GM23248 (cell line): ENCODE data around the gene IRF2BP2. TPM values are rescaled to one million over a fixed set of nuclear protein-coding genes. Genes with fewer than 3 reads are reported as not detected.
A peak's percentile ranks its signal among the peaks of the same experiment; 100 is the strongest.

Source experiments
- DNase-seq: peaks from one replicate; pipeline ENCODE4 v3.0.0-alpha.2; 2015
- H2AFZ ChIP-seq: fragments of 200-600 bp; sonication (generic); 2 replicates; pipeline ENCODE4 v1.6.1; 2016; ENCODE audit warnings: antibody characterized with exemption
- H3F3A ChIP-seq: fragments of 200-600 bp; sonication (generic); 2 replicates; pipeline ENCODE4 v1.6.1; 2016; ENCODE audit warnings: mild to moderate bottlenecking, antibody characterized with exemption, mixed run types; ENCODE audit not compliant: insufficient read depth
- H3K27ac ChIP-seq: fragments of 200-600 bp; sonication (generic); 2 replicates; pipeline ENCODE4 v1.5.1; 2016; ENCODE audit warnings: mild to moderate bottlenecking
- H3K27me3 ChIP-seq: fragments of 200-600 bp; sonication (generic); replicated peaks from 2 replicates; pipeline ENCODE4 v1.6.1; 2016; ENCODE audit warnings: mild to moderate bottlenecking; ENCODE audit not compliant: insufficient read depth
- H3K36me3 ChIP-seq: fragments of 200-600 bp; sonication (generic); 2 replicates; pipeline ENCODE4 v1.6.1; 2016; ENCODE audit warnings: low read depth, mild to moderate bottlenecking
- H3K4me1 ChIP-seq: fragments of 200-600 bp; sonication (generic); 2 replicates; pipeline ENCODE4 v1.6.1; 2016; ENCODE audit warnings: mild to moderate bottlenecking; ENCODE audit not compliant: insufficient read depth
- H3K4me2 ChIP-seq: fragments of 200-600 bp; sonication (generic); one replicate; pipeline ENCODE4 v1.6.1; 2016; ENCODE audit warnings: mild to moderate bottlenecking; ENCODE audit not compliant: unreplicated experiment
- H3K4me3 ChIP-seq: fragments of 200-600 bp; sonication (generic); 2 replicates; pipeline ENCODE4 v1.5.1; 2016; ENCODE audit warnings: mild to moderate bottlenecking
- H3K79me2 ChIP-seq: fragments of 200-600 bp; sonication (generic); 2 replicates; pipeline ENCODE4 v1.6.1; 2016; ENCODE audit warnings: mild to moderate bottlenecking; ENCODE audit not compliant: insufficient read depth
- H3K9ac ChIP-seq: fragments of 200-600 bp; sonication (generic); 2 replicates; pipeline ENCODE4 v1.6.1; 2016; ENCODE audit warnings: mild to moderate bottlenecking
- H3K9me2 ChIP-seq: fragments of 200-600 bp; sonication (generic); 2 replicates; pipeline ENCODE4 v1.6.1; 2016; ENCODE audit warnings: mixed run types, mild to moderate bottlenecking, moderate library complexity; ENCODE audit not compliant: insufficient read depth
- H3K9me3 ChIP-seq: fragments of 200-600 bp; sonication (generic); one replicate; pipeline ENCODE4 v1.6.1; 2017; ENCODE audit warnings: low read depth
- H4K20me1 ChIP-seq: fragments of 200-600 bp; sonication (generic); 2 replicates; pipeline ENCODE4 v1.6.0; 2016; ENCODE audit not compliant: insufficient read depth
- EZH2 ChIP-seq: fragments of 200-600 bp; sonication (generic); IDR thresholded peaks from 2 replicates; pipeline ENCODE4 v1.6.1; 2018; ENCODE audit warnings: antibody characterized with exemption, mild to moderate bottlenecking; ENCODE audit not compliant: insufficient read depth, poor library complexity, severe bottlenecking
- EZH2phosphoT487 ChIP-seq: fragments of 200-600 bp; sonication (generic); IDR thresholded peaks from 2 replicates; pipeline ENCODE4 v1.6.1; 2018; ENCODE audit warnings: antibody characterized with exemption, moderate library complexity, mild to moderate bottlenecking, low read depth; ENCODE audit not compliant: insufficient read depth
- WGBS, 2 experiments: methylation state at CpG; one replicate each; pipeline ENCODE4 v1.1.6; 2015 to 2017; ENCODE audit warnings: low lambda C conversion rate in 2 of 2, low coverage in 1 of 2; ENCODE audit errors: missing lambda C conversion rate in 2 of 2; 5-methylcytosine and 5-hydroxymethylcytosine counted together
- in situ Hi-C: fragments of 300-500 bp; cut with MboI; formaldehyde crosslinking; loops from 2 replicates; pipeline ENCODE4 v1.15.0; 2020
- polyA plus RNA-seq: library from polyadenylated mRNA; unstranded; fragments of >200 nt; fragmentation: Nextera tagmentation; extraction: Ambion mirVana; gene quantifications from 2 replicates; pipeline ENCODE4 v1.2.1, GENCODE V29; 2016
- total RNA-seq: library from RNA; depleted of rRNA; stranded (reverse); fragments of >200 nt; shearing (Covaris generic); gene quantifications from 2 replicates; pipeline ENCODE4 v1.2.3, GENCODE V29; 2014

IRF2BP2 gene
- total and polyA plus RNA-seq, 2 experiments from 2014 or later, result 12.9 to 60.7 TPM

DNA sequence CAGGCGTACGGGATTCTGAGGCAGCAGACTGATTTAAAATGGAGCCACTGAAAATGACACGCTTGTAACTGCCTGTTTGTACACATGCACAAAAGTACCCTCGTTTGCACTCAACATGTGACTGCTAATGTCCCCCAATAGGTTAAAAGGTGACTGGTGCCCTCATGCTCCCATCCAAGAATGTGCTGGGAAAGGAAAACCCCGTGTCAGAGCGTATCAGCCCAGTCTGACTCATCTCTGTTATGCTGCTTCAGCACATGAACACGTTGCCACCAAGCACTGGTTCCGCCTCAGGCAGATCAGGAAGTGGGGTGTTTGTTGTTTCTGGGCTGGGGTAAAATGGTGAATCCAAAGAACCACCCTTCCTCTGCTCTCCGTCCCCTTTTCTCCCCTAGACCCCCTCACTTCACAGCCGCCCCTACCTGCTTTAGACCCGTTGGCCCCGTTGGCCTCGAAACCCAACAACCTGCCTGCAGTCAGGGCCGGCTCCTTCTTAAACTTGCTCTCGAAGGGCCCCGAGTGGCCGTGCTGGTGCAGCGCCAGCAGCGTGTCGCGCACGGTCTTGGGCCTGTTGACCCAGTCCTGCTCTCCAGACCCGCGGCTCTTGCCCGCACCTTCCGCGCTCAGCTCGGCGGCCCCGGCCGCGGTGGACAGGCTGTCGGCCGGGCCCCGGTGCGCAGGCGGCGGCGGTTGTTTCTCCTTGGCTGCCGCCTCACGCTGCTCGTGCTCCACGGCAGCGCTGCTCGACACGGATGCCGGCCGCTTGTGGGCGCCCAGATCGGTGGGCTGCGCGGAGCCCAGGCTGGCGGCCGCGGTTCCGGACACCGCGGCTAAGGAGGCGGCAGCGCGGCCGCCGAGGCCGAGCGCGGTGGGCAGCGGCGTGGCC is 1.7 kb downstream of the IRF2BP2 start:
- Histone ChIP-seq H3K9me3 (no peaks in the 10 kb centered on the region), H3K27ac (peak overlapping the region; percentile 93), H3K79me2 (peaks cover 60% of the 10 kb centered on the region), H3K4me2 (peak overlapping the region; percentile 87), H3K9me2 (no peaks in the 10 kb centered on the region), H3K27me3 (no peaks in the 10 kb centered on the region), H2AFZ (no peak overlapping the region), H3K4me1 (peaks cover 31% of the 10 kb centered on the region), H4K20me1 (peaks cover 9% of the 10 kb centered on the region; the same call in 1 of the 2 replicates), H3K36me3 (peaks cover 37% of the 10 kb centered on the region), H3K9ac (peak overlapping the region; percentile 95), H3F3A (peaks cover 64% of the 10 kb centered on the region), H3K4me3 (peak overlapping the region; percentile 94)
- in situ Hi-C loops, result no loop called here
- peak; percentile 97 for DNase-seq
- TF ChIP-seq EZH2 (no peak), EZH2phosphoT487 (no peak)
- 1 to 2% methylated on average over 47 to 63 of the region's 68 CpGs for WGBS, 2 experiments

DNA sequence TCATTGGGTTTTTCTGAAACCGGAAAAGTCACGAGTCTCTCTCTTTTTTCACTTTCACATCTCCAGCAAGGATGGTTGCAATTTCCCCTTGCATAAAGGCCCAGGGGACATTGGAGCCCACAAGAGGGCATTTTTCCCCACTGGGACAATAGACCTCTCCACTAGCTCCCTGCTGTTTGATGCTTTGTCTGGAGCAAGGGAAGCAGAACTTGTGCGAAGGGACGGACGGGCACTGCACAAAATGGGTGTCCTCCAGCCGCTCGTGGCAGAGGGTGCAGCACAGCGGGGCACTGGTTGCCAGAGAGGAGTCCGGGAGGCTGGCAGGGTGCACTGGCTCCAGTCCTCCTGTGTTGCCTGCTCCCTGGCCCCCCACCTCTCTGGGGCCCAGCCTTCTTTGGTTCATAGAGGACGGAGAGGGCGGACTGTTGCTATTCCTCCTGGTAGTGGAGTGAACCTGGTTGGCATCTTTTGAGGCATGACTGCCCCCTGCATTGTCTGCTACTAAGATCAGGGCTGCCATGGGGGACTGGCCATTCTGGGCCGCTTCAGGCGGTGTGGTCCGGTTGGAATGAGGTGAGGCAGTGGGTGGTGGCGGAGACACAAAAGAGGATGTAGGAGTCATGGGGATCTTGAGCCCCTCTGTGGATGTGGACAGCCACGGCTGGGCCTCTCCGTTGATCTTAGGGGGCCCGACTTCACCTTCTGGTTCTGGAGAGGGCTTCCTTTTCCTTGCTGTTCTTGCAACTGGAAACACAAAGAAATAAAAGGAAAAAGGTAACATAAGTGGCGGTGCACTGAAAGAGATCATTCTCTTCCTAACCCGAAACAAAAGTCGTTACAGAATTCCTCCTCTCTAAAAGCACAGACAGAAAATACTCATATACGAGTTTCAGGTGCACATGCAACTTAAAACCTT is 2.6 kb downstream of the IRF2BP2 start:
- H3K9ac ChIP-seq, result peak overlapping the region; percentile 95
- no peaks in the 10 kb centered on the region for H3K27me3 ChIP-seq
- H3K4me3 ChIP-seq, result peak overlapping the region; percentile 94
- peaks cover 69% of the 10 kb centered on the region for H3K79me2 ChIP-seq
- TF ChIP-seq EZH2phosphoT487, result no peak
- no peak for TF ChIP-seq EZH2
- WGBS, 2 experiments, result 4 to 5% methylated on average over 21 to 22 of the region's 22 CpGs
- peaks cover 65% of the 10 kb centered on the region for H3F3A ChIP-seq
- peaks cover 9% of the 10 kb centered on the region; the same call in 1 of the 2 replicates for H4K20me1 ChIP-seq
- in situ Hi-C loops, result no loop called here
- H3K9me2 ChIP-seq, result no peaks in the 10 kb centered on the region
- H2AFZ ChIP-seq, result no peak overlapping the region
- peaks cover 38% of the 10 kb centered on the region for H3K36me3 ChIP-seq
- peaks cover 31% of the 10 kb centered on the region for H3K4me1 ChIP-seq
- peak overlapping the region; percentile 93 for H3K27ac ChIP-seq
- peak overlapping the region; percentile 87 for H3K4me2 ChIP-seq
- H3K9me3 ChIP-seq, result no peaks in the 10 kb centered on the region
- peak; percentile 64 for DNase-seq

DNA sequence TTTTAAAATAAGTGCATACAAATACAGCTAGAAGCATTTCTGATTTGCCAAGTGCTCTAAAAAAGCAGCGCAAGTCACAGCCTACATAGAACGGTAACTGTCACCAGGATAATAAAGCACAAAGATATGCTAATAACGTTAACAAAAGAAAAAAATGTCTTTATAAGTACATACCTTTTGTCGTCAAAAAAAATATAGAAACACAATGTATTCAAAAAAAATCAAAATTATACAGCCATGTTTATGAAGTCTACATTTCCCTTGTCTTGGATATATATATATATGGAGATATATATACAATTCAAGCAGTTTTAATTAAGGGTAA is 3.2 kb downstream of the IRF2BP2 start:
- peak overlapping the region; percentile 87 for H3K4me2 ChIP-seq
- in situ Hi-C loops, result no loop called here
- TF ChIP-seq EZH2 (no peak), EZH2phosphoT487 (no peak)
- peaks cover 40% of the 10 kb centered on the region for H3K36me3 ChIP-seq
- H4K20me1 ChIP-seq, result peaks cover 9% of the 10 kb centered on the region; the same call in 1 of the 2 replicates
- H3K27me3 ChIP-seq, result no peaks in the 10 kb centered on the region
- 0 to 4% methylated on average over 4 of the region's 4 CpGs for WGBS, 2 experiments
- no peak for DNase-seq
- no peak overlapping the region for H2AFZ ChIP-seq
- peaks cover 75% of the 10 kb centered on the region for H3K79me2 ChIP-seq
- no peaks in the 10 kb centered on the region for H3K9me2 ChIP-seq
- peak overlapping the region; percentile 95 for H3K9ac ChIP-seq
- H3K9me3 ChIP-seq, result no peaks in the 10 kb centered on the region
- peaks cover 65% of the 10 kb centered on the region for H3F3A ChIP-seq
- H3K4me1 ChIP-seq, result peaks cover 31% of the 10 kb centered on the region
- H3K27ac ChIP-seq, result peak overlapping the region; percentile 93
- peak overlapping the region; percentile 94 for H3K4me3 ChIP-seq

DNA sequence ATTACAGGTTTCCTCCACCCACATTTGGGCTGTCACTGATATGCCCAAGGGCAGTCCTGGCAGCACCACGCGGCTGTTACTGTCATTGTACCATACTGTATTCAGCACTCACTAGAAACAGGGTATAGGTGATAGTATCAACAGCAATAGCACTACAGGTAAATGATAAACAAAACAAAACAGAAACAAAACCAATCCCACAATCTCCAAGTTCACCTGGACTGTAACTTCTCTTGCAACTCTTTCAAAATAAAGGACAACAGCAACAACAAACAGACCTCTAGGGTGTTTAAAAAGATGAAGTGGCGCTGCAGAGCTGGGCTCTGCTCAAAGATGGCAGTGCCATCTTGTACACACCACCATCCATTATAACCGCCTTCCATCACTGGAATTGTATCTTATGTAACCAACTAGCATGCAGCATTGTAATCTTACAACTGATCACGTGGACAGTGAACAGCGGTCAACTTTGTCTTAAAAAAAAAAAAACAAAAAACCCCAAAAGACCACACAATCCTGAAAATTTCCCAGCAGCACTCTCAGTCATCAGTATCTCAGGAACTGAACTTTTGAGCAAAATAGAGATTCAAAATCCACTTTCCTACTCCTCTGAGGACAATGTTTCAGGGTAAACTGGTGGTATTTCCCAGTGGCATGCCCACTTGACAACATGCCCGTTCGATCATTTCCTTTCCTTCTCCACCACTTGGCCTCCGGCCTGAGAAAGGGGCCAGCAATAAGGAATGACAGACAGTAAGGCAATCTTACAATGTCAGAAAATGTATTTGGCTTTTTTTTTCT is 3.8 kb downstream of the IRF2BP2 start:
- H3K79me2 ChIP-seq, result peaks cover 80% of the 10 kb centered on the region
- DNase-seq, result peak; percentile 70
- no peaks in the 10 kb centered on the region for H3K9me3 ChIP-seq
- peak overlapping the region; percentile 95 for H3K9ac ChIP-seq
- no peaks in the 10 kb centered on the region for H3K27me3 ChIP-seq
- no peak for TF ChIP-seq EZH2
- no peak for TF ChIP-seq EZH2phosphoT487
- in situ Hi-C loops, result no loop called here
- peak overlapping the region; percentile 87 for H3K4me2 ChIP-seq
- whole genome bisulfite sequencing, 2 experiments, result 0 to 1% methylated on average over 9 of the region's 9 CpGs
- H3K27ac ChIP-seq, result peak overlapping the region; percentile 93
- peak overlapping the region; percentile 94 for H3K4me3 ChIP-seq
- peaks cover 9% of the 10 kb centered on the region; the same call in 1 of the 2 replicates for H4K20me1 ChIP-seq
- peaks cover 40% of the 10 kb centered on the region for H3K36me3 ChIP-seq
- no peaks in the 10 kb centered on the region for H3K9me2 ChIP-seq
- H3F3A ChIP-seq, result peaks cover 65% of the 10 kb centered on the region
- H3K4me1 ChIP-seq, result peaks cover 31% of the 10 kb centered on the region
- no peak overlapping the region for H2AFZ ChIP-seq
